Activated naive CD4-positive, alpha-beta T cell treated with anti-CD3 and anti-CD28 coated beads, Interleukin-2, amount 10 ng/mL, durations not matched to agents 7 days and 5 days (primary cell): Measurements from ENCODE around the gene GGCT.

Source experiments
- CTCF ChIA-PET: fragments of 350-600 bp; sonication (Branson Sonifier 250); formaldehyde crosslinking; loops from one replicate; lab custom pipeline; 2021; ENCODE audit warnings: antibody characterized with exemption; lab: Charles Lee
- DNase-seq: peaks from one replicate; pipeline ENCODE4 v3.0.0-alpha.2; 2020
- H3K27ac Mint-ChIP-seq: one replicate; pipeline ENCODE4 v1.8.0; 2021; ENCODE audit warnings: mild to moderate bottlenecking, moderate library complexity, mixed read lengths
- H3K27me3 Mint-ChIP-seq: one replicate; pipeline ENCODE4 v1.8.0; 2021; ENCODE audit warnings: mild to moderate bottlenecking, mixed read lengths
- H3K36me3 Mint-ChIP-seq: one replicate; pipeline ENCODE4 v1.8.0; 2021; ENCODE audit warnings: mixed read lengths
- H3K4me1 Mint-ChIP-seq: one replicate; pipeline ENCODE4 v1.8.0; 2021; ENCODE audit warnings: mixed read lengths
- H3K4me3 Mint-ChIP-seq: one replicate; pipeline ENCODE4 v1.8.0; 2021; ENCODE audit warnings: mild to moderate bottlenecking, moderate library complexity, mixed read lengths
- H3K9me3 Mint-ChIP-seq: one replicate; pipeline ENCODE4 v1.8.0; 2021; ENCODE audit warnings: mixed read lengths

Gene GGCT

GRCh38 chr7:30453016-30453415 lies 51.6 kb downstream of the GGCT start:
- Mint-ChIP-seq H3K4me3 (no peak overlapping the region), H3K27me3 (no peaks in the 10 kb centered on the region), H3K27ac (no peak overlapping the region), H3K9me3 (no peaks in the 10 kb centered on the region), H3K4me1 (no peaks in the 10 kb centered on the region), H3K36me3 (peaks cover 23% of the 10 kb centered on the region)
- no peak for DNase-seq
- CTCF ChIA-PET = no interaction called here

DNA sequence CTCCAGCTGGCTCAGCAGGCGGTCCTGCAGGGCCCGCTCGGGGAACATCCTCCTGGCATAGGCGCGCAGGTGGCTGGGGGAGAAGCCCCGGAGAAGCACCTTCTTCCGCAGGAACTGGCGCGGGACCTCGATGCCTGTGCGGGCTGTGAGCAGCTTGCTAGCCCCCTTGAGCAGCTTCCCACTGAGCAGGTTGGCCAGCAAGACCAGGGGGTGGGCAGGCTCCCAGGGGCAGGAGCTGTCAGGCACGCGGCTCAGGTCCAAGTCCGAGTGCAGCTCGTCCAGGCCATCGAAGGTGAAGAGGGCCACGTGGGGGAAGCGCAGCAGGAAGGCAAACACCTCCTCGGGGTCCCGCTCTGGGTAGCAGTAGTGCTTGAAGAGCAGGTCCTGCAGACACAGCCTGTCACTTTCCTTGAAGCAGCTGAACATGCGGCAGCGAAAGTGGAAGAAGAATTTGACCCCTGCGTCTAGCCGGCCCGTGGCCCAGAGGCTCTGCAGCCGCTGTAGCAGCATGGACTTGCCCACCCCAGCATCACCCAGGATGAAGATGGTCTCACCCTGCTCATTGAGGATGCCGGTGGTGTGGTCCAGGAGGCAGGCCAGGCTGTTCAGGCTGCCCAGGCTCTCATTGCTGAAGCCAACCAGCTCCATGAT lies 52.2 kb downstream of the GGCT start:
- no peaks in the 10 kb centered on the region for H3K27me3 Mint-ChIP-seq
- CTCF ChIA-PET = no interaction called here
- H3K9me3 Mint-ChIP-seq = no peaks in the 10 kb centered on the region
- no peak overlapping the region for H3K27ac Mint-ChIP-seq
- DNase-seq = no peak
- no peaks in the 10 kb centered on the region for H3K4me1 Mint-ChIP-seq
- peaks cover 30% of the 10 kb centered on the region for H3K36me3 Mint-ChIP-seq
- H3K4me3 Mint-ChIP-seq = no peak overlapping the region

GRCh38 chr7:30451539-30452279 lies 52.9 kb downstream of the GGCT start:
- Mint-ChIP-seq H3K27me3 (no peaks in the 10 kb centered on the region), H3K27ac (no peak overlapping the region), H3K36me3 (peaks cover 34% of the 10 kb centered on the region), H3K9me3 (no peaks in the 10 kb centered on the region), H3K4me3 (no peak overlapping the region), H3K4me1 (no peaks in the 10 kb centered on the region)
- DNase-seq = no peak
- CTCF ChIA-PET = interaction anchor here (1.1 kb wide), 1 partner anchor 9 kb away, joined by 3 read pairs; no protein-coding TSS in a partner anchor

DNA sequence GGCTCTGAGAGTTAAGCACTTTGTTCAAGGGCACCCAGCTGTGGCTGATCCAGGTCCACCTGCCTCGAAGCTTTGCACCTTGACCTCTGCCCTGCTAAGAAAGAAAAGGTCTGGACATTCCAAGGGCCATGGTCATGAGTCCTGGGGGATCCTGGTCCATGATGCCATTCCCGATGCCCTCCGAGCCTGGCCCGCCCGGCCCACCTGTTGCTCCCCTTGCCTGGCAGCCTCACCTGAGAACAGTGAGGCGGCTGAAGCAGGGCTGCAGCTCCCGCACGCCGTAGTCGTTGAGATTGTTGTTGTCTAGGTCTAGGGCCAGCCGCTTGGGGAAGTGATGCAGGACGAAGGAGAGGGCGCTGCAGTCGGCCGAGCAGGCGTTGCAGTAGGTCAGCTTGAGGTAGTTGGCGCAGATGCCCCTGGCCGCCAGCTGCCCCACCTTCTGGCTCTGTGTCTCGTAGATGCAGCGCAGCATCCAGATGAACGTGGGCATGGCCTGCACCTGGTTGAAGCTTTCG lies 53.6 kb downstream of the GGCT start:
- H3K9me3 Mint-ChIP-seq = no peaks in the 10 kb centered on the region
- CTCF ChIA-PET = interaction anchor here (1.1 kb wide), 1 partner anchor 10 kb away, joined by 3 read pairs; no protein-coding TSS in a partner anchor
- no peak overlapping the region for H3K4me3 Mint-ChIP-seq
- DNase-seq = no peak
- peaks cover 36% of the 10 kb centered on the region for H3K36me3 Mint-ChIP-seq
- H3K27me3 Mint-ChIP-seq = no peaks in the 10 kb centered on the region
- H3K27ac Mint-ChIP-seq = no peak overlapping the region
- peaks cover 1% of the 10 kb centered on the region for H3K4me1 Mint-ChIP-seq

DNA sequence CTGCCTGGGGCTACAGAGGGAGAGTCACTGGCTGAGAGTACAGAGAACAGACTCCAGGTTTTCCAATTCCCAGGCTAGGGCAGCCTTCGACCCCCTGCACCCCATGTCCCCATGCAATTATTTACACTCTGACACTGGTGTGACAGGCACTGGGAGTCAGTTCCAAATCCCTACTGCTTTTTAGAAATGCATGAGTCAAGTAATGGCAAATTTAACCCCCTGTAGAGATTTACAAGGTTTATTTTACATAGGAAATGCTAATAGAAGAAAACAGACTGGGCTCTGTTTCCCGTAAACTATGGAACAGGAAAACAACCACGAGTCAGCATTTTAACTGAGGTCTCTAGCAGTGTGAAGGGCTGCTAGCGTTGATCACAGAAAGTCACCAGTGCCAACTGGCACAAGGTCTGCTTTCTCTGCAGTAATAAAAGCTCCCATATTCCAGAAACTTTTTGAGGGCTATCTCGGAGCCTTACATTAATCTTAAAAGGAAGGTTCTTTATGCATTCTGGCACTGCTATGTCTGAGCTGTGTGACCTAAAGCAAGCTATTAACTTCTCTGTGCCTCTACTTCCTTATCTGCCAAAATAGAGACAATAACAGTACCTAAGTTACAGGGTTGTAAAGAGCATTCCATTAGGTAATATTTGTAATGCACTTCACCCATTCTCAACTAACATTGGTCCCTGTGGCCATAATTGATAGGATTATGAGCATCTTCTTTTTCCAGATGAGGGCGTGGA lies 54.2 kb downstream of the GGCT start:
- H3K4me3 Mint-ChIP-seq = no peak overlapping the region
- CTCF ChIA-PET = interaction anchor here (1.1 kb wide), 1 partner anchor 11 kb away, joined by 3 read pairs; no protein-coding TSS in a partner anchor
- peaks cover 34% of the 10 kb centered on the region for H3K36me3 Mint-ChIP-seq
- no peak overlapping the region for H3K27ac Mint-ChIP-seq
- H3K4me1 Mint-ChIP-seq = peaks cover 4% of the 10 kb centered on the region
- DNase-seq = no peak
- H3K27me3 Mint-ChIP-seq = no peaks in the 10 kb centered on the region
- no peaks in the 10 kb centered on the region for H3K9me3 Mint-ChIP-seq

- no peak overlapping the region for H3K27ac Mint-ChIP-seq
These were observed 56.0 kb downstream of the GGCT start for GRCh38 chr7:30448461-30449189.

DNA sequence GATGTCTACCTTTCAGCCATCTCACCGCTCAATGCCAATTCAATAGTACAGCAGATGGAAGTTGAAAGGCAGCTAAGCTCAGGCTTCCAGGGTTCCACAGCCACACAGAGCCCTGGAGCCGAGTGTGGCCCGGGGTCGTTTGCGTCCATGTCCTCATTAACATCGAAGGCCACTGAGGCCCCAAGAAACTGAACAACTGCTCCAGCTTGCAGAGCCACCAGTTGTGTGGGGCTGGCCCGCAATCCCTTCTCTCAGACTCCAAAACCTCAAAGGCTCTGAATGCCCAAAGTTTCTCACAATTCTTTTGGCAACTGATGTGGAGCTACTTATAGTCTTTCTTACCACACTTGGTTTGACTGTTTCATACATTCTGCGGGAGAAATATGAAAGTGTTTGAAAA lies 57.2 kb downstream of the GGCT start:
- no peak for DNase-seq
- H3K27me3 Mint-ChIP-seq = no peaks in the 10 kb centered on the region
- H3K9me3 Mint-ChIP-seq = no peaks in the 10 kb centered on the region
- no peak overlapping the region for H3K4me3 Mint-ChIP-seq
- CTCF ChIA-PET = interaction anchor here (1.3 kb wide), 1 partner anchor 24 kb away, joined by 3 read pairs; no protein-coding TSS in a partner anchor
- H3K36me3 Mint-ChIP-seq = peaks cover 24% of the 10 kb centered on the region
- peaks cover 4% of the 10 kb centered on the region for H3K4me1 Mint-ChIP-seq
- no peak overlapping the region for H3K27ac Mint-ChIP-seq

More at GRCh38 chr7:30448461-30449189, 56.0 kb downstream of the GGCT start:
- Mint-ChIP-seq H3K4me1 (peaks cover 4% of the 10 kb centered on the region), H3K36me3 (peaks cover 28% of the 10 kb centered on the region), H3K9me3 (no peaks in the 10 kb centered on the region), H3K27me3 (no peaks in the 10 kb centered on the region), H3K4me3 (no peak overlapping the region)
- CTCF ChIA-PET = interaction anchor here (0.9 to 1.3 kb wide), 2 partner anchors 173 to 284 kb away, joined by 3 read pairs; no protein-coding TSS in a partner anchor
- DNase-seq = no peak
